CD14-positive monocyte (primary cell): ENCODE data around the gene PIP5K1C. TPM values are rescaled to one million over a fixed set of nuclear protein-coding genes. Genes with fewer than 3 reads are reported as not detected.

Experiments used
- DNase-seq, 3 donors: peaks; one replicate each; pipeline ENCODE4 v3.0.0-alpha.2; 2011 to 2022
- H2AFZ ChIP-seq: 2 replicates; pipeline ENCODE4 v1.6.0; 2012; ENCODE audit warnings: mild to moderate bottlenecking, low read depth, low read length, inconsistent platforms; ENCODE audit not compliant: insufficient read depth, poor library complexity, severe bottlenecking
- H3K27ac ChIP-seq, 2 donors: 1 replicate in 1 of 2; 2 replicates in 1 of 2; pipeline ENCODE4 v1.5.1; 2012 to 2013; ENCODE audit warnings: low read length in 2 of 2, control low read depth in 1 of 2, inconsistent platforms in 1 of 2, low read depth in 1 of 2, mild to moderate bottlenecking in 1 of 2
- H3K27me3 ChIP-seq, 2 donors: one replicate each; pipeline versions ENCODE4 v1.6.0 to v1.6.1; 2011 to 2013; ENCODE audit warnings: low read length in 2 of 2; ENCODE audit not compliant: control insufficient read depth in 2 of 2, insufficient read depth in 2 of 2
- H3K36me3 ChIP-seq, 2 donors: replicated peaks in 1 of 2; 1 replicate in 1 of 2; 2 replicates in 1 of 2; pipeline versions ENCODE4 v1.5.1 to v1.6.1; 2012 to 2013; ENCODE audit warnings: low read length in 2 of 2, control low read depth in 1 of 2, inconsistent platforms in 1 of 2, mild to moderate bottlenecking in 1 of 2; ENCODE audit not compliant: insufficient read depth in 2 of 2, control insufficient read depth in 1 of 2
- H3K4me1 ChIP-seq, 2 donors: 1 replicate in 1 of 2; 2 replicates in 1 of 2; pipeline versions ENCODE4 v1.5.1 to v1.6.1; 2012 to 2013; ENCODE audit warnings: low read length in 2 of 2, control low read depth in 1 of 2, inconsistent platforms in 1 of 2, mild to moderate bottlenecking in 1 of 2, moderate library complexity in 1 of 2; ENCODE audit not compliant: insufficient read depth in 2 of 2, control insufficient read depth in 1 of 2
- H3K4me2 ChIP-seq: replicated peaks from 2 replicates; pipeline ENCODE3; 2012; ENCODE audit warnings: low read length, moderate library complexity, mild to moderate bottlenecking; ENCODE audit not compliant: poor library complexity, severe bottlenecking; ENCODE audit errors: extremely low read depth
- H3K4me3 ChIP-seq, 3 experiments: fragments of 200-600 bp in 1 of 3; sonication (generic) in 1 of 3; replicated peaks in 1 of 3; 1 replicate in 2 of 3; 2 replicates in 1 of 3; pipeline ENCODE4 v1.5.1; 2011 to 2013; ENCODE audit warnings: low read length in 3 of 3, mild to moderate bottlenecking in 3 of 3, control low read depth in 2 of 3, low read depth in 2 of 3, inconsistent platforms in 1 of 3, moderate library complexity in 1 of 3
- H3K79me2 ChIP-seq: 2 replicates; pipeline ENCODE4 v1.6.0; 2012; ENCODE audit warnings: mild to moderate bottlenecking, control low read depth, inconsistent platforms, low read length, moderate library complexity; ENCODE audit not compliant: insufficient read depth
- H3K9ac ChIP-seq: 2 replicates; pipeline ENCODE4 v1.6.0; 2017; ENCODE audit warnings: low read length, mild to moderate bottlenecking; ENCODE audit not compliant: insufficient read depth, poor library complexity, severe bottlenecking
- H3K9me3 ChIP-seq, 2 donors: replicated peaks in 1 of 2; 1 replicate in 1 of 2; 2 replicates in 1 of 2; pipeline versions ENCODE4 v1.5.1 to v1.6.1; 2012 to 2013; ENCODE audit warnings: low read length in 2 of 2, control low read depth in 1 of 2; ENCODE audit not compliant: control insufficient read depth in 1 of 2, insufficient read depth in 1 of 2
- H4K20me1 ChIP-seq: 2 replicates; pipeline ENCODE4 v1.6.0; 2012; ENCODE audit warnings: mild to moderate bottlenecking, low read length, control low read depth, moderate library complexity; ENCODE audit not compliant: insufficient read depth
- H3K27ac Mint-ChIP-seq, 7 donors: one replicate each; pipeline ENCODE4 v1.8.0; 2020; ENCODE audit warnings: mild to moderate bottlenecking in 7 of 7, mixed read lengths in 7 of 7, moderate library complexity in 6 of 7, inconsistent platforms in 2 of 7
- H3K27me3 Mint-ChIP-seq, 3 donors: one replicate each; pipeline ENCODE4 v1.8.0; 2021 to 2022; ENCODE audit warnings: low read depth in 3 of 3, mild to moderate bottlenecking in 3 of 3, mixed read lengths in 3 of 3, moderate library complexity in 3 of 3, inconsistent platforms in 1 of 3
- H3K36me3 Mint-ChIP-seq, 2 donors: one replicate each; pipeline ENCODE4 v1.8.0; 2020; ENCODE audit warnings: mixed read lengths in 2 of 2, inconsistent platforms in 1 of 2, mild to moderate bottlenecking in 1 of 2
- H3K4me1 Mint-ChIP-seq: one replicate; pipeline ENCODE4 v1.8.0; 2020; ENCODE audit warnings: mild to moderate bottlenecking, mixed read lengths
- H3K4me3 Mint-ChIP-seq, 2 donors: one replicate each; pipeline ENCODE4 v1.8.0; 2020; ENCODE audit warnings: mild to moderate bottlenecking in 2 of 2, mixed read lengths in 2 of 2, moderate library complexity in 1 of 2
- H3K9me3 Mint-ChIP-seq, 7 donors: one replicate each; pipeline ENCODE4 v1.8.0; 2020 to 2022; ENCODE audit warnings: mixed read lengths in 7 of 7, mild to moderate bottlenecking in 6 of 7, moderate library complexity in 6 of 7, inconsistent platforms in 2 of 7
- CTCF ChIP-seq: fragments of 200-600 bp; IDR thresholded peaks from one replicate; pipeline ENCODE4 v1.8.0; 2022; ENCODE audit warnings: antibody characterized with exemption, mild to moderate bottlenecking
- whole genome bisulfite sequencing: methylation state at CpG from one replicate; pipeline ENCODE4 v1.1.5; 2013; ENCODE audit warnings: missing lambda C conversion rate; ENCODE audit not compliant: insufficient coverage; 5-methylcytosine and 5-hydroxymethylcytosine counted together
- intact Hi-C, 2 donors: fragments of 100-400 bp; cut with micrococcal nuclease; formaldehyde crosslinking; loops; one replicate each; pipeline versions ENCODE4 v1.15.0 to v1.15.1; 2023
- polyA plus RNA-seq, 3 donors: library from polyadenylated mRNA; depleted of rRNA in 1 of 3; unstranded in 2 of 3; stranded (reverse) in 1 of 3; fragments of 300-500 nt in 2 of 3; fragments of >200 nt in 1 of 3; fragmentation: Illumina TruSeq in 2 of 3; gene quantifications; 1 replicate in 2 of 3; 2 replicates in 1 of 3; pipeline ENCODE4 v1.2.3, GENCODE V29; 2012 to 2021

Gene PIP5K1C
- polyA plus RNA-seq, 3 donors, result 6.5 to 19.5 (median 10.1) TPM

DNA sequence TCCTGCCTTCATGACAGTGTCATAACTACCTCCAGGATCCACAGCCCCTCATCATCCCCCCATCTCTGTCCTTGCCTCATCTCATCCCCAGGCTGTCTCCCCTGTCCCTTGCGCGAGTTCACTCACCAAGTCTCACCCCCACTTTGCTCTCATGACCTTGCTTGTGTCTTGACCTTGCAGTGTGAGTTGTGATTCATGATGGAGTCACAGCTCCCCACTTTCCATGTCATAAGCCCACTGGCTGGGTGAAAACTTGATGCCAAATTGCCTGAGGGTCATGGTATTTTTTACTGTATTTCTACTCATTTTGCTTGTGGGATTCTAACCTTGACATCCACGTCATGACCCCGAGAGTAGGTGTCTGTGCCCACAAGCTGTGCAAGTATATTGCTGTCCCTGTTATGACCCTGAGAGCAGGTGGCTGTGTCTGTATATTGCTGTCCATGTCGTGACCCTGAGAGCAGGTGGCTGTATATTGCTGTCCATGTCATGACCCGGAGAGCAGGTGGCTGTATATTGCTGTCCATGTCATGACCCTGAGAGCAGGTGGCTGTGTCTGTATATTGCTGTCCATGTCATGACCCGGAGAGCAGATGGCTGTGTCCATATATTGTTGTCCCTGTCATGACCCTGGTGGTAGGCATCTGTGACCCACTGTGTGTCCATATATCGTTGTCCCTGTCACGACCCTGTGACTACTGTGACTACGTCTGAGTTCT lies 37.4 kb upstream of the PIP5K1C start:
- no peaks in the 10 kb centered on the region for H3K27me3 ChIP-seq
- H3K4me1 Mint-ChIP-seq, result no peaks in the 10 kb centered on the region
- H3K36me3 ChIP-seq, result no peaks in the 10 kb centered on the region
- no peaks in the 10 kb centered on the region for H4K20me1 ChIP-seq
- WGBS, result 97% methylated on average over 7 of the region's 10 CpGs
- no peak overlapping the region for H3K4me2 ChIP-seq
- H3K36me3 Mint-ChIP-seq, result no peaks in the 10 kb centered on the region
- peaks cover 5 to 8% (median 7%) of the 10 kb centered on the region in 3 donors for H3K27me3 Mint-ChIP-seq
- no peak overlapping the region for H3K27ac Mint-ChIP-seq
- peaks cover 0 to 2% (median 0%) of the 10 kb centered on the region in 7 donors for H3K9me3 Mint-ChIP-seq
- no peaks in the 10 kb centered on the region for H3K9me3 ChIP-seq
- intact Hi-C loops, result no loop called here
- no peak overlapping the region for H3K9ac ChIP-seq
- H3K79me2 ChIP-seq, result no peaks in the 10 kb centered on the region
- no peak overlapping the region for H3K4me3 ChIP-seq
- no peak overlapping the region for H2AFZ ChIP-seq
- no peak for DNase-seq
- no peak overlapping the region for H3K4me3 Mint-ChIP-seq
- no peak overlapping the region for H3K27ac ChIP-seq
- TF ChIP-seq CTCF, result no peak
- no peaks in the 10 kb centered on the region for H3K4me1 ChIP-seq

- H3K27ac ChIP-seq, result no peak overlapping the region
- TF ChIP-seq CTCF, result no peak
- no peaks in the 10 kb centered on the region for H4K20me1 ChIP-seq
- Mint-ChIP-seq H3K27ac (no peak overlapping the region), H3K9me3 (peaks cover 0 to 2% (median 0%) of the 10 kb centered on the region in 7 donors), H3K27me3 (peaks cover 0 to 8% (median 8%) of the 10 kb centered on the region in 3 donors), H3K4me3 (no peak overlapping the region), H3K4me1 (no peaks in the 10 kb centered on the region), H3K36me3 (no peaks in the 10 kb centered on the region)
- H3K79me2 ChIP-seq, result no peaks in the 10 kb centered on the region
- WGBS, result 93% methylated on average over 17 of the region's 21 CpGs
- H3K4me3 ChIP-seq, result no peak overlapping the region
- H3K9ac ChIP-seq, result no peak overlapping the region
- no peaks in the 10 kb centered on the region for H3K4me1 ChIP-seq
- no peak overlapping the region for H3K4me2 ChIP-seq
- intact Hi-C loops, result no loop called here
- no peaks in the 10 kb centered on the region for H3K36me3 ChIP-seq
- no peaks in the 10 kb centered on the region for H3K27me3 ChIP-seq
- no peaks in the 10 kb centered on the region for H3K9me3 ChIP-seq
- no peak overlapping the region for H2AFZ ChIP-seq
- DNase-seq, result no peak
Observed at GRCh38 chr19:3736106-3736724, 35.9 kb upstream of the PIP5K1C start.
